HEK293T (cell line): ENCODE data around the gene HTR2A.

ENCODE experiments used
- CTCF ChIA-PET: fragments of 350-600 bp; formaldehyde crosslinking; extraction: SDS; loops from one replicate; lab custom pipeline; 2021; ENCODE audit warnings: antibody characterized with exemption, inconsistent platforms; lab: Yijun Ruan, JAX
- POLR2A ChIA-PET: fragments of 350-600 bp; formaldehyde crosslinking; extraction: SDS; loops from one replicate; lab custom pipeline; 2020; ENCODE audit warnings: antibody characterized with exemption, inconsistent platforms; lab: Yijun Ruan, JAX
- DNase-seq: peaks from one replicate; pipeline ENCODE4 v3.0.0; 2012; ENCODE audit warnings: mixed read lengths; ENCODE audit errors: extremely low spot score
- ARNT ChIP-seq: fragments of 450-650 bp; IDR thresholded peaks from 2 replicates; pipeline ENCODE4 v1.6.1; 2017; ENCODE audit warnings: mild to moderate bottlenecking
- BHLHE40 ChIP-seq: fragments of 450-650 bp; IDR thresholded peaks from 2 replicates; pipeline ENCODE4 v1.6.1; 2016; ENCODE audit warnings: mild to moderate bottlenecking, moderate library complexity, borderline replicate concordance
- CTBP1 ChIP-seq: fragments of 450-650 bp; IDR thresholded peaks from 2 replicates; pipeline ENCODE4 v1.6.1; 2016; ENCODE audit warnings: borderline replicate concordance
- ELF4 ChIP-seq: fragments of 450-650 bp; IDR thresholded peaks from 2 replicates; pipeline ENCODE4 v1.6.1; 2017; ENCODE audit warnings: antibody characterized with exemption
- FOXA1 ChIP-seq: fragments of 450-650 bp; IDR thresholded peaks from 2 replicates; pipeline ENCODE4 v1.6.1; 2016; ENCODE audit warnings: mild to moderate bottlenecking
- FOXK2 ChIP-seq: fragments of 450-650 bp; IDR thresholded peaks from 2 replicates; pipeline ENCODE4 v1.6.1; 2016; ENCODE audit warnings: mild to moderate bottlenecking
- FOXM1 ChIP-seq: fragments of 450-650 bp; IDR thresholded peaks from 2 replicates; pipeline ENCODE4 v1.6.1; 2017; ENCODE audit warnings: mild to moderate bottlenecking, borderline replicate concordance
- HDGF ChIP-seq: fragments of 450-650 bp; IDR thresholded peaks from 2 replicates; pipeline ENCODE4 v1.6.1; 2017; ENCODE audit warnings: antibody characterized with exemption, borderline replicate concordance
- L3MBTL2 ChIP-seq: fragments of 450-650 bp; conservative IDR thresholded peaks from 2 replicates; pipeline ENCODE4 v1.6.1; 2016; ENCODE audit warnings: mild to moderate bottlenecking
- LEF1 ChIP-seq: fragments of 450-650 bp; IDR thresholded peaks from 2 replicates; pipeline ENCODE4 v1.6.1; 2017; ENCODE audit warnings: mild to moderate bottlenecking, borderline replicate concordance
- NFRKB ChIP-seq: fragments of 450-650 bp; IDR thresholded peaks from 2 replicates; pipeline ENCODE4 v1.6.1; 2016; ENCODE audit warnings: mild to moderate bottlenecking, moderate library complexity
- PKNOX1 ChIP-seq: fragments of 450-650 bp; IDR thresholded peaks from 2 replicates; pipeline ENCODE4 v1.6.1; 2016
- SP1 ChIP-seq: fragments of 450-650 bp; IDR thresholded peaks from 2 replicates; pipeline ENCODE4 v1.6.1; 2017
- SUZ12 ChIP-seq: fragments of 450-650 bp; IDR thresholded peaks from 2 replicates; pipeline ENCODE4 v1.6.1; 2016; ENCODE audit warnings: mild to moderate bottlenecking
- TARDBP ChIP-seq: fragments of 450-650 bp; IDR thresholded peaks from 2 replicates; pipeline ENCODE4 v1.6.1; 2016
- ZNF384 ChIP-seq: fragments of 450-650 bp; IDR thresholded peaks from 2 replicates; pipeline ENCODE4 v1.6.1; 2016

The HTR2A gene

GRCh38 chr13:46881621-46882020 lies 15.2 kb downstream of the HTR2A start:
- TF ChIP-seq LEF1 (no peak), PKNOX1 (no peak), L3MBTL2 (no peak), ZNF384 (no peak), CTBP1 (no peak), BHLHE40 (no peak), FOXA1 (no peak), SP1 (no peak), NFRKB (no peak), HDGF (no peak), ELF4 (no peak), SUZ12 (no peak), FOXK2 (no peak), FOXM1 (no peak), TARDBP (no peak), ARNT (no peak)
- ChIA-PET POLR2A (no interaction called here), CTCF (no interaction called here)
- no peak for DNase-seq

- ChIA-PET POLR2A (no interaction called here), CTCF (no interaction called here)
- TF ChIP-seq PKNOX1 (no peak), FOXA1 (no peak), ZNF384 (no peak), TARDBP (no peak), SP1 (no peak), FOXK2 (no peak), FOXM1 (no peak), L3MBTL2 (no peak), CTBP1 (no peak), NFRKB (no peak), HDGF (no peak), BHLHE40 (no peak), SUZ12 (no peak), ELF4 (no peak), LEF1 (no peak), ARNT (no peak)
- no peak for DNase-seq
Measured at GRCh38 chr13:46874006-46874405, 22.8 kb downstream of the HTR2A start.

GRCh38 chr13:46871557-46871956 lies 25.3 kb downstream of the HTR2A start:
- ChIA-PET POLR2A (no interaction called here), CTCF (interaction anchor here (1.3 kb wide), 1 partner anchor 18 kb away, joined by 6 read pairs; no protein-coding TSS in a partner anchor)
- no peak for DNase-seq
- TF ChIP-seq SUZ12 (no peak), SP1 (no peak), FOXM1 (no peak), ZNF384 (no peak), LEF1 (no peak), BHLHE40 (no peak), L3MBTL2 (no peak), ELF4 (no peak), CTBP1 (no peak), FOXK2 (no peak), ARNT (no peak), PKNOX1 (no peak)

DNA sequence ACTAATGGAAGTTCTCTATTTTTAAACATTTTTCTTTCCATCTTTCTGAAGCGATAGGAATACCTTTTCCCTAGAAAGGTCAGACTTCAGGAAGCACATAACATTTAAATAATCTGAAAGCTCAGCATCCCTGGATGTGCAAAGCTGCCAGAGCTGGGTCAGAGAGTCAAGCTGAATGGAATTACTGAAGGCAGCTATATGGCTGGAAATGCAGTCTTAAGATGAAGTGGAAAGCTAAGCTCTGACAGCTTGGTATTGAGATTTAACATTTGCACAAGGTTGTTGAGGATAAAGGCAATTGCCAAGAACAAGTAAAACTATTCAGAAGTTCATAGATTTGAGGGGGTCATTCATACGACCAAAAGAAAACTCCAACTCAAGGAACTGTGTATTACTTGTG lies 28.8 kb downstream of the HTR2A start:
- ChIA-PET POLR2A (no interaction called here), CTCF (no interaction called here)
- TF ChIP-seq NFRKB (no peak), ELF4 (no peak), FOXM1 (no peak), ZNF384 (no peak), LEF1 (no peak)
- DNase-seq, result no peak

DNA sequence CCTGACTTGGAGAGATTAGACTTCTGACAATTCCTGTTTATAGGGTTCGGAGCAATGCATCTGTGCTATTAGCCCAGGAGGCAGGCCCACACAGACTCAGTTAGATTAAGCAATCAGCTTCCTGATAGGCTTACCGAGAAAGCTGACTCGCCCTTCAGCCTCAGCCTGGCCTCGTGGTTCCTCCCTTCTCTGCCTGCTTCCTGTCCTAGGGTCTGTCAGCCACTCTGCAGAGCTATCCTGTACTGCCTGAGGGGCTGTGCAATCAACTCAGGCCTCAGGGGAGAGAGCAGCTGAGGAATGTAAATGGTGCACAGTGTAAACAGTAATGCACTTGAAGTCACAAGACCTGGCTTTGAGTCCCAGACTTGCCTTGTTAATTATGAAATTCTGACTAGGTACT lies 30.7 kb downstream of the HTR2A start:
- ChIA-PET CTCF (no interaction called here), POLR2A (no interaction called here)
- DNase-seq, result peak; percentile 21
- TF ChIP-seq BHLHE40 (no peak), L3MBTL2 (no peak), SUZ12 (no peak), NFRKB (no peak), PKNOX1 (no peak), FOXA1 (no peak), TARDBP (no peak)

DNA sequence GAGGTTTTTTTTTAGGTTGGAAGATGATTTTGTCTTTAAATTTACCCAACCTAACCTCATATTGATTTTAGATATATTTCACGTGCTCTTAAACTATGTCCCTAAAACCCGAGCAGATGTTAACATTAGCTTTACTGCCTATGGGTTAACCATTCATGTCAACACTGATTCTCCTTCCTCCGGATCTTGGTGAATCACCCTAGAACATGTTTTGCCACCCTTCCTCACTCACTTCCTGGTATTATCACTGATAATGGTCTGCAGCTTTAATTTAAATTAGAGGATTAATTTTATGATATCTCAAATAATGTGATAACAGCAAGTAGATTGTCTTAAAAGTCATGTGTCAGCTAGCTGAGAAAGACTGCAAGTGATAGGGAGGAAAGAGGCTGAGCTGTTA lies 31.9 kb downstream of the HTR2A start:
- ChIA-PET POLR2A (no interaction called here), CTCF (no interaction called here)
- no peak for DNase-seq
- TF ChIP-seq PKNOX1 (no peak), SUZ12 (no peak), LEF1 (no peak), SP1 (no peak), ARNT (no peak), ZNF384 (no peak)
